ENCODE measurements around the gene SH3RF3. TPM values are rescaled to one million over a fixed set of nuclear protein-coding genes. Genes with fewer than 3 reads are reported as not detected.

The SH3RF3 gene
- total RNA-seq, 1 experiment from 2014 or later, result 4.9 TPM

GRCh38 chr2:109387778-109388469 lies 258.9 kb downstream of the SH3RF3 start:
- POLR2A ChIA-PET, result no interaction called here
- CTCF ChIA-PET, result no interaction called here
- intact Hi-C loops (cut with micrococcal nuclease; ENCODE audit: unreplicated experiment), result no loop called here
- H3K4me3 ChIP-seq (ENCODE audit: low read depth in 2 of 2, low read length in 2 of 2), result no peak overlapping the region
- H3K27me3 ChIP-seq (ENCODE audit: control insufficient read depth, insufficient read depth, low read length), result no peaks in the 10 kb centered on the region; the same call in 1 of the 2 replicates
- H3K4me1 ChIP-seq (ENCODE audit: control insufficient read depth, insufficient read depth, low read length), result no peaks in the 10 kb centered on the region
- no peak for ATAC-seq
- no peaks in the 10 kb centered on the region for H3K9me3 ChIP-seq (ENCODE audit: control insufficient read depth, insufficient read depth, low read depth, low read length)
- H3K27ac ChIP-seq (ENCODE audit: low read length), result no peak overlapping the region
- BruUV-seq (replicated peaks), result no TSS peak
- TF ChIP-seq CTCF (IDR thresholded peaks at IDR 0.05) (no peak), REST (IDR thresholded peaks at IDR 0.05; ENCODE audit: insufficient read depth in 1 of 2, low read depth in 2 of 2, low read length in 1 of 2) (no peak)
- H3K36me3 ChIP-seq (ENCODE audit: control insufficient read depth, insufficient read depth, low read length), result no peaks in the 10 kb centered on the region
- in situ Hi-C loops (cut with HindIII; ENCODE audit: low pct_unique_long_range_greater_than_20kb, low sequenced_read_pairs), result no loop called here
- DNase-seq (ENCODE audit: low read depth, low spot score), result no peak

- H3K36me3 ChIP-seq (ENCODE audit: control insufficient read depth, insufficient read depth, low read length), result no peaks in the 10 kb centered on the region
- no peaks in the 10 kb centered on the region for H3K9me3 ChIP-seq (ENCODE audit: control insufficient read depth, insufficient read depth, low read depth, low read length)
- H3K27ac ChIP-seq (ENCODE audit: low read length), result no peak overlapping the region
- in situ Hi-C loops (cut with HindIII; ENCODE audit: low pct_unique_long_range_greater_than_20kb, low sequenced_read_pairs), result no loop called here
- H3K4me3 ChIP-seq (ENCODE audit: low read depth in 2 of 2, low read length in 2 of 2), result no peak overlapping the region
- TF ChIP-seq SIN3A (IDR thresholded peaks at IDR 0.05; ENCODE audit: borderline replicate concordance, insufficient read depth, low read depth, low read length) (no peak), REST (IDR thresholded peaks at IDR 0.05; ENCODE audit: insufficient read depth in 1 of 2, low read depth in 2 of 2, low read length in 1 of 2) (no peak), CTCF (IDR thresholded peaks at IDR 0.05) (no peak), POLR2AphosphoS5 (IDR thresholded peaks at IDR 0.05; ENCODE audit: low read depth, low read length) (no peak), TCF7L2 (IDR thresholded peaks at IDR 0.05; ENCODE audit: low read depth, low read length) (no peak)
- no peaks in the 10 kb centered on the region; the same call in 1 of the 2 replicates for H3K27me3 ChIP-seq (ENCODE audit: control insufficient read depth, insufficient read depth, low read length)
- no peak for DNase-seq (ENCODE audit: low read depth, low spot score)
- ChIA-PET POLR2A (no interaction called here), CTCF (no interaction called here)
- BruUV-seq (replicated peaks), result no TSS peak
- ATAC-seq, result no peak
- no peaks in the 10 kb centered on the region for H3K4me1 ChIP-seq (ENCODE audit: control insufficient read depth, insufficient read depth, low read length)
- intact Hi-C loops (cut with micrococcal nuclease; ENCODE audit: unreplicated experiment), result no loop called here
These were observed 262.2 kb downstream of the SH3RF3 start for GRCh38 chr2:109391243-109391642.

Measured in Panc1 (cell line).